HL-60 (cell line): ENCODE measurements around the gene NPW.

Source experiments
- DNase-seq, 2 experiments: peaks; one replicate each; pipeline ENCODE4 v3.0.0-alpha.2; 2010 to 2020; ENCODE audit warnings: low read depth in 1 of 2, low spot score in 1 of 2
- H3K27ac ChIP-seq: fragments of 250-450 bp; sonication (Bioruptor Pico); replicated peaks from 2 replicates; pipeline ENCODE4 v1.5.1; 2020; ENCODE audit warnings: mild to moderate bottlenecking, moderate library complexity
- H3K27me3 ChIP-seq: fragments of 250-450 bp; sonication (Bioruptor Pico); 2 replicates; pipeline ENCODE4 v1.5.1; 2021; ENCODE audit warnings: mild to moderate bottlenecking, moderate library complexity; ENCODE audit not compliant: insufficient read depth, poor library complexity, severe bottlenecking
- H3K4me3 ChIP-seq: replicated peaks from 2 replicates; pipeline ENCODE4 v1.5.1; 2011; ENCODE audit warnings: mild to moderate bottlenecking, control low read depth, low read length; ENCODE audit not compliant: insufficient read depth
- CTCF ChIP-seq: IDR thresholded peaks from one replicate; pipeline ENCODE4 v1.5.1; 2011; ENCODE audit warnings: low read length, control low read depth, inconsistent platforms; ENCODE audit not compliant: insufficient read depth
- GABPA ChIP-seq: IDR thresholded peaks from 2 replicates; pipeline ENCODE4 v1.6.1; 2012; ENCODE audit warnings: low read depth
- POLR2AphosphoS5 ChIP-seq: IDR thresholded peaks from 2 replicates; pipeline ENCODE4 v1.6.1; 2012; ENCODE audit warnings: low read depth
- SPI1 ChIP-seq: IDR thresholded peaks from 2 replicates; pipeline ENCODE4 v1.6.1; 2012; ENCODE audit warnings: low read depth, mild to moderate bottlenecking, borderline replicate concordance
- TF ChIP-seq, protein P1 (sequence below): IDR thresholded peaks from 2 replicates; pipeline ENCODE4 v1.6.1; 2012; ENCODE audit warnings: low read depth; ENCODE audit not compliant: insufficient replicate concordance

The NPW gene

DNA sequence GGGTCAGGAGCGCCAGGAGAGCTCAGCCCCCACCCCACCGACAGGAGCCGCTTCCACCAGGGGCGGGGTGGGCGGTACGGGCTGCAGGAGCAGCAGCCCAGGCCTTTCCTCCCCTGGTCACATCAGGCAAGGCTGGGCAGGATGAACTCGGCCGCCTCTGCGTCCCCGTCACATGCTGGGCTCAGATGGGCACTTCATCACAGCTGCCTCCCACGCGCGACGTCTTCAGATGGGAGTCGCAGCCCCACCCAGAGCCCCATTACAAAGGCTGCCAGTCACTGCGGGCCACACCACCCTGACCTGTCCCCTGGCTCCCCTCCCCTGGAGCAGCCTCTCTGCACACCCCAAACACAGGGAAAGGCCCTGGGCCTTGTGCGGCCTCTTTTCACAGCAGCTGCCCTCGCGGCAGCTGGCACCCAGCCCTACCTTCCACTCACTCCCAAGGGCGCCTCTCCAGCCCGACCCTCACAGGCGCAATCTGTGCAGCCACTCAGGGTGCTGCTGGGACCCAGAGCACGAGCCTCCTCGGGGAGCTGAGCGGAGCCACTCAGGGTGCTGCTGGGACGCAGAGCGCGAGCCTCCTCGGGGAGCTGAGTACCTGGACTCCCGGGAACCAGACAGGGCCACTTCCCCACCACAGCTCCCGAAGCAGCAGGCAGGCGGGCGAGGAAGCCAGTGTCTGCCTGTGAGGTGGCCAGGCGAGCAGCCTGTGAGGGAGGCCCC lies 14.6 kb upstream of the NPW start:
- DNase-seq: no peak
- Histone ChIP-seq H3K27ac (no peak overlapping the region), H3K27me3 (no peaks in the 10 kb centered on the region), H3K4me3 (no peak overlapping the region)
- TF ChIP-seq CTCF (no peak), POLR2AphosphoS5 (no peak), GABPA (no peak), SPI1 (no peak)
- TF ChIP-seq, protein P1, sequence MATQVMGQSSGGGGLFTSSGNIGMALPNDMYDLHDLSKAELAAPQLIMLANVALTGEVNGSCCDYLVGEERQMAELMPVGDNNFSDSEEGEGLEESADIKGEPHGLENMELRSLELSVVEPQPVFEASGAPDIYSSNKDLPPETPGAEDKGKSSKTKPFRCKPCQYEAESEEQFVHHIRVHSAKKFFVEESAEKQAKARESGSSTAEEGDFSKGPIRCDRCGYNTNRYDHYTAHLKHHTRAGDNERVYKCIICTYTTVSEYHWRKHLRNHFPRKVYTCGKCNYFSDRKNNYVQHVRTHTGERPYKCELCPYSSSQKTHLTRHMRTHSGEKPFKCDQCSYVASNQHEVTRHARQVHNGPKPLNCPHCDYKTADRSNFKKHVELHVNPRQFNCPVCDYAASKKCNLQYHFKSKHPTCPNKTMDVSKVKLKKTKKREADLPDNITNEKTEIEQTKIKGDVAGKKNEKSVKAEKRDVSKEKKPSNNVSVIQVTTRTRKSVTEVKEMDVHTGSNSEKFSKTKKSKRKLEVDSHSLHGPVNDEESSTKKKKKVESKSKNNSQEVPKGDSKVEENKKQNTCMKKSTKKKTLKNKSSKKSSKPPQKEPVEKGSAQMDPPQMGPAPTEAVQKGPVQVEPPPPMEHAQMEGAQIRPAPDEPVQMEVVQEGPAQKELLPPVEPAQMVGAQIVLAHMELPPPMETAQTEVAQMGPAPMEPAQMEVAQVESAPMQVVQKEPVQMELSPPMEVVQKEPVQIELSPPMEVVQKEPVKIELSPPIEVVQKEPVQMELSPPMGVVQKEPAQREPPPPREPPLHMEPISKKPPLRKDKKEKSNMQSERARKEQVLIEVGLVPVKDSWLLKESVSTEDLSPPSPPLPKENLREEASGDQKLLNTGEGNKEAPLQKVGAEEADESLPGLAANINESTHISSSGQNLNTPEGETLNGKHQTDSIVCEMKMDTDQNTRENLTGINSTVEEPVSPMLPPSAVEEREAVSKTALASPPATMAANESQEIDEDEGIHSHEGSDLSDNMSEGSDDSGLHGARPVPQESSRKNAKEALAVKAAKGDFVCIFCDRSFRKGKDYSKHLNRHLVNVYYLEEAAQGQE: no peak

DNA sequence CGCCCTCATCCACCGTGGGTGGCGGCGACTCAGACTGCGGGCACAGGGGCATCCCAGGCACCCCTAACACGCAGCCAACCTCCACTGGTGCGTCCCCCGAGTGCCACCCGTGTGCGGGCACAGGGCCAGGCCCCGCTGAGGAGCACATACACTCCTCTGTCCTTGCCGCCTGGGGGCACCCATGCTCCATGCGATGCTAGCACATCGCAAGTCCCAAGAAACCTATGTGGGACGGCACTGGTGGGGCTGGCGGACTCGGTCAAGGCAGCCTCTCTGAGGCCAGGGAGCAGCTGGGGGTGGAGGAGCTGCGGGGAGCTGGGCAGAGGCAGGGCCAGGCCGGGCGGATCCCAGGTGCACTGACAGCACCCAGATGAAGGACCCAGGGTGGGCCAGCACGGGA lies 13.9 kb upstream of the NPW start:
- no peaks in the 10 kb centered on the region for H3K27me3 ChIP-seq
- H3K4me3 ChIP-seq: no peak overlapping the region
- TF ChIP-seq, protein P1: no peak
- TF ChIP-seq CTCF (no peak), POLR2AphosphoS5 (no peak), SPI1 (no peak), GABPA (no peak)
- no peak overlapping the region for H3K27ac ChIP-seq
- DNase-seq: no peak

- no peak for TF ChIP-seq POLR2AphosphoS5
- TF ChIP-seq, protein P1: no peak
- no peak for TF ChIP-seq SPI1
- no peak for TF ChIP-seq GABPA
- no peak for TF ChIP-seq CTCF
- no peaks in the 10 kb centered on the region for H3K27me3 ChIP-seq
- no peak overlapping the region for H3K27ac ChIP-seq
- no peak overlapping the region for H3K4me3 ChIP-seq
- no peak for DNase-seq
Measured at GRCh38 chr16:2006317-2006716, 13.3 kb upstream of the NPW start.
